KMS-11 (cell line): ENCODE measurements around the gene COBL.

Experiments used
- H2AFZ ChIP-seq: fragments of 200-600 bp; sonication (generic); 2 replicates; pipeline ENCODE4 v1.6.1; 2016; ENCODE audit warnings: antibody characterized with exemption, mixed run types, low read depth
- H3K27ac ChIP-seq: fragments of 200-600 bp; sonication (generic); 2 replicates; pipeline ENCODE4 v1.6.1; 2016; ENCODE audit warnings: mild to moderate bottlenecking, mixed run types
- H3K27me3 ChIP-seq: fragments of 200-600 bp; sonication (generic); 2 replicates; pipeline ENCODE4 v1.6.1; 2017; ENCODE audit warnings: mild to moderate bottlenecking, low read depth, mixed run types, moderate library complexity; ENCODE audit not compliant: insufficient read depth
- H3K36me3 ChIP-seq: fragments of 200-600 bp; sonication (generic); 2 replicates; pipeline ENCODE4 v1.6.1; 2017; ENCODE audit warnings: mild to moderate bottlenecking, mixed run types; ENCODE audit not compliant: insufficient read depth
- H3K4me1 ChIP-seq: fragments of 200-600 bp; sonication (generic); 2 replicates; pipeline ENCODE4 v1.6.1; 2016; ENCODE audit warnings: mild to moderate bottlenecking, low read depth, mixed run types; ENCODE audit not compliant: poor library complexity, severe bottlenecking
- H3K4me2 ChIP-seq: fragments of 200-600 bp; sonication (generic); 2 replicates; pipeline ENCODE4 v1.7.0; 2016; ENCODE audit warnings: mild to moderate bottlenecking, mixed run types
- H3K4me3 ChIP-seq: fragments of 200-600 bp; sonication (generic); IDR thresholded peaks from 2 replicates; pipeline ENCODE4 v1.6.1; 2017; ENCODE audit warnings: low read depth, low read length, mixed read lengths; ENCODE audit not compliant: insufficient read depth
- H3K79me2 ChIP-seq: fragments of 200-600 bp; sonication (generic); 2 replicates; pipeline ENCODE4 v1.6.1; 2016; ENCODE audit warnings: low read depth, mixed run types; ENCODE audit not compliant: insufficient read depth
- H3K9ac ChIP-seq: fragments of 200-600 bp; sonication (generic); 2 replicates; pipeline ENCODE4 v1.6.1; 2016; ENCODE audit warnings: mild to moderate bottlenecking, mixed run types
- H4K20me1 ChIP-seq: fragments of 200-600 bp; sonication (generic); 2 replicates; pipeline ENCODE4 v1.6.1; 2016; ENCODE audit warnings: mild to moderate bottlenecking, mixed run types; ENCODE audit not compliant: insufficient read depth
- TF ChIP-seq, protein P1 (sequence below): fragments of 200-600 bp; sonication (generic); conservative IDR thresholded peaks from 2 replicates; pipeline ENCODE4 v1.6.1; 2017; ENCODE audit warnings: low read depth, mild to moderate bottlenecking, antibody characterized with exemption, low read length, moderate library complexity, mixed read lengths

Gene COBL

DNA sequence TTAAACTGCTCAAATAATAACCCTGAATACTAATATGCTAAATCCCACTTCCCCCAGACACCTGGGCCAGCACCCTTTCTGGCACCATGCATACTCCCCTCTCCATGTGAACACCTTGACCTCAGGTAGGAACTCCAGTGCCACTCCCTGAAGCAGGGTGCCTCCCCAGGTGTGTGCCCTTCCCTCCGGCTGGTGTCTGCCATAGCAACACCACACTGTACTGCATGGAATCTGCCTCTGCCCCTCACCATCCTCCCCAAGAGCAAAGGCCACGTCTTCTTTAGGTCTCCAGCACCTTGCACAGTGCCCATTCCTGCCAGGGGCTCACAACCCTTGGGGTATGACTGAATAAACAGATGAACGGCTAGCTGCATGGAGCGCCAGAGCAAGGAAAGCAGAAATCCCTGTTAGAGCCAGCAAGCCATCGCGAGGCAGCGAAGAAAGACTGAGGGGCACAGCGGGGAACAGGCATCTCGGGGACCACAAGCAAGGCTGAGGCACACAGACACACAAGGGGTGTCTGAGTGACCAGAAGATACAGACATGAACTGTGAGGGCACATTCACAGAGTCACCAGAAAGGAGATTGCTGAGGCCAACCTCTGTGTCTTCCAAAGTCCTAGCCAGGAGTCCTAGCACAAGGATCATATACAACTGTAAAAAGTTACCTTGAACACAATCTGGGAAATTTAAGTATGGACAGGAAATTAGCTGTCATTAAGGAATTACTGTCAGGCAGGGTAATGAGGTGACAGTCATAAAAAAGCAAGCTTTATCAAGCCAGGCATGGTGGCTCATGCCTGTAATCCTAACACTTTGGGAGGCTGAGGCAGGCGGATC, 25.7 kb downstream of the COBL start:
- H4K20me1 ChIP-seq, result no peaks in the 10 kb centered on the region
- no peaks in the 10 kb centered on the region for H3K27me3 ChIP-seq
- H3K4me1 ChIP-seq, result peaks cover 21% of the 10 kb centered on the region
- no peak overlapping the region for H3K27ac ChIP-seq
- no peaks in the 10 kb centered on the region for H3K79me2 ChIP-seq
- no peak overlapping the region for H3K4me3 ChIP-seq
- H3K4me2 ChIP-seq, result no peak overlapping the region
- no peaks in the 10 kb centered on the region for H3K36me3 ChIP-seq
- no peak overlapping the region for H2AFZ ChIP-seq
- TF ChIP-seq, protein P1, sequence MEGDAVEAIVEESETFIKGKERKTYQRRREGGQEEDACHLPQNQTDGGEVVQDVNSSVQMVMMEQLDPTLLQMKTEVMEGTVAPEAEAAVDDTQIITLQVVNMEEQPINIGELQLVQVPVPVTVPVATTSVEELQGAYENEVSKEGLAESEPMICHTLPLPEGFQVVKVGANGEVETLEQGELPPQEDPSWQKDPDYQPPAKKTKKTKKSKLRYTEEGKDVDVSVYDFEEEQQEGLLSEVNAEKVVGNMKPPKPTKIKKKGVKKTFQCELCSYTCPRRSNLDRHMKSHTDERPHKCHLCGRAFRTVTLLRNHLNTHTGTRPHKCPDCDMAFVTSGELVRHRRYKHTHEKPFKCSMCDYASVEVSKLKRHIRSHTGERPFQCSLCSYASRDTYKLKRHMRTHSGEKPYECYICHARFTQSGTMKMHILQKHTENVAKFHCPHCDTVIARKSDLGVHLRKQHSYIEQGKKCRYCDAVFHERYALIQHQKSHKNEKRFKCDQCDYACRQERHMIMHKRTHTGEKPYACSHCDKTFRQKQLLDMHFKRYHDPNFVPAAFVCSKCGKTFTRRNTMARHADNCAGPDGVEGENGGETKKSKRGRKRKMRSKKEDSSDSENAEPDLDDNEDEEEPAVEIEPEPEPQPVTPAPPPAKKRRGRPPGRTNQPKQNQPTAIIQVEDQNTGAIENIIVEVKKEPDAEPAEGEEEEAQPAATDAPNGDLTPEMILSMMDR, result no peak
- H3K9ac ChIP-seq, result no peak overlapping the region

DNA sequence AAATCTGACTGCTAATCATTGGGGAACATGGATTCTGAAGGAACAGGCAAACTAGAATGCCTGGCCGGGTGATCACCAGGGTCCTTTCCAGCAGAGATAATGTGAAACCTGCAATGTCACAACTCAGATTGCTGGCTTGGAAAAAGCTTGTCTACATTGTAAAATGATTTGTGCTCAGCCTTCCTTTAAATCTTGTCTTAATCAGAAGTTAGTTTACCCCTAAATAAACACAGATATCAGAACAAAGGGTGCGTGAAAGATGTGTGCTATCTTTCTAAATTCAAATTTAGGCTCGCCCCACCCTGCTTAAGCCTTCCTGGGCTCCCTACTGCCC, 26.3 kb downstream of the COBL start:
- Histone ChIP-seq H3K4me1 (peaks cover 23% of the 10 kb centered on the region), H3K9ac (no peak overlapping the region), H3K4me2 (no peak overlapping the region), H2AFZ (no peak overlapping the region), H4K20me1 (no peaks in the 10 kb centered on the region), H3K27ac (no peak overlapping the region), H3K4me3 (no peak overlapping the region), H3K36me3 (no peaks in the 10 kb centered on the region), H3K79me2 (no peaks in the 10 kb centered on the region), H3K27me3 (no peaks in the 10 kb centered on the region)
- TF ChIP-seq, protein P1, result no peak

DNA sequence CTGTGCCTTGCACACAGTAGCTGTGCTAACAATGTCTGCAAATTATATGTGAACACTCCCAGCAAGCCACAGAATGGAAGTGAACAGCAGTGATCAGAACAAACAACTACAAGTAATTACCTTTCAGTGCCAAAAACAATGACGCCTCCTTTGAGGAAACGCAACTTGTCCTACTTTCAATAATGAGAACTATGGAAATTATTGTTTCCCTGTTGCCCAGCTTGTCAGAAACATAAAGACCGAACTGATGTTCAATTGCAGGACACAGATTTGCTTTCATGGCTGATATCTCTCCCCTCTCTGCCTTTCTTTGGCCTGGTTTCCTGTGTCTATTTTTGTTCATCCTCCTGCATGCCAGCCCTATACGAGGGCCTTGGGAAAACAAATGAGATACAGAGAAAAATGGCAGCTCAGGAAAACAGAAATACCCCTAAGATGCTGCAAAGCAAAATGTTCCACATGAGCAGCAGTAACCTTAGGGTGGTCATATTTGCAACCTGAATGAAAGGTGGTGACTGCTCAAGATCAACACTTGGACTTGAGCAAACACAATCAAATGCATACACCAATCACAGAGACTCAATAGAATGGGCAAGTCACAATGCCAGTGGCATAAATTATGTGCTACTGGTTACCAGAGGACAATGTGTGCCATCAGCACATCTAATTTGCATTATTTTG, 26.8 kb downstream of the COBL start:
- H3K79me2 ChIP-seq, result no peaks in the 10 kb centered on the region
- H3K4me1 ChIP-seq, result peaks cover 23% of the 10 kb centered on the region

DNA sequence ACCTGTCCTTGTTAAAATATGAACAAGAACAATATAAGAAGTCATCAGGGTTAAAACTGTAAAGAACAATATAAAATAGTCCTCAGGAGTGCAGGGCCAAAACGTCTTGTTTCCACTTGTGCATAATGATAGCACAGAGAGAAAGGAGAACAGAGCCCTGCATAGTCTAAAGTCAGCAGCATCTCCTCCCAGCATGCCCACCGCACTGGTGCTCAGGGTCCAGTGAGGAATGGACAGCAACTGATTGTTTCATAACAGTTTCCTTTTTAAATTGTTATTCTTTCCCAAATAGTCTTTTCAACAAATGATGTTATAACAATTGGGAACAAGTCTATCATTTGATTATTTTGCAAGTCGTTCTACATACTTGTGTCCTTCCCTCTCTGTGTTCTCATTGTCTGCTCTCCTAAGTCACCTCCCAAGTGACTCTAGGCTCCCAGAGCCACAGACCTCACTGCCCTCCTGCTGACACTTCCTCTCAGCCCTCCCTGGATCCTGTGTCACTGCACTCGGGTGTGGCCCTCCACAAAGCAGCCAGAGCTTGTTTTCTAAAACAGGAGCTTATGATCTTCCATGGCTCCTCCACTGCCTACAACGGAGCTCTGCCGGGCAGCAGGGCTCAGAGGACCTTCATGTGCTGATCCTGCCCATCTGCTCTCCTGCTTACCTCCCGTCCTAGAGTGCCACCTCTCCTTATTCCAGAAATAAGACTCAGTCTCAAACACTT, 27.6 kb downstream of the COBL start:
- Histone ChIP-seq H3K4me1 (peaks cover 23% of the 10 kb centered on the region), H3K4me2 (no peak overlapping the region), H3K27ac (no peak overlapping the region), H2AFZ (no peak overlapping the region), H3K79me2 (no peaks in the 10 kb centered on the region), H4K20me1 (no peaks in the 10 kb centered on the region), H3K36me3 (no peaks in the 10 kb centered on the region), H3K9ac (no peak overlapping the region), H3K4me3 (no peak overlapping the region), H3K27me3 (no peaks in the 10 kb centered on the region)
- TF ChIP-seq, protein P1, result no peak

More for the DNA sequence above, 26.8 kb downstream of the COBL start:
- TF ChIP-seq, protein P1, result no peak
- Histone ChIP-seq H3K36me3 (no peaks in the 10 kb centered on the region), H3K9ac (no peak overlapping the region), H3K27ac (no peak overlapping the region), H3K4me2 (no peak overlapping the region), H4K20me1 (no peaks in the 10 kb centered on the region), H3K4me3 (no peak overlapping the region), H3K27me3 (no peaks in the 10 kb centered on the region), H2AFZ (no peak overlapping the region)
